ENCODE results near the gene RAPGEF6.

DNA sequence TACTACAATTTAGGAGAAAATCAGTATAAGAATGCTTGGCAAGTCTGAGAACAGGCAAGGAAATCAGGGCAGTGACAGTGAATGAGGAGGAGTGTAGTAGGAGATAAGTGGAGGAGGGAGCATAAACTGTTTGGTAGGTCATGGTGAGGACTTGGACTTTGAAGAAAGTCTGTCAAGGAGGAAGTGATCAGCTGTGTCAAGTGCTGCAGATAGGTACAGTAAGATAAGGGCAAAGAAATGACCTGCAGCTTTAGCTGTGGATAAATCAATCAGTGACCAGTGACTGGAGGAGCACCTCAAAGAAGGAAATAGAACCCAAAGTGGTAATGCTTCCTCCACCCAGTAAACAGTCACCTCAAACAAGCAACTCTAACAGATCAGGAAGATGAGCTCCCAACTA is 106.3 kb downstream of the RAPGEF6 start:
- TF ChIP-seq POLR2A (IDR thresholded peaks at IDR 0.05; ENCODE audit: low read length) = no peak
- TF ChIP-seq GATA1 (IDR thresholded peaks at IDR 0.05; ENCODE audit: low read depth, low read length) = no peak

All from erythroblast (primary cell).